ENCODE measurements around the gene ADAMTSL4. TPM values are rescaled to one million over a fixed set of nuclear protein-coding genes. Genes with fewer than 3 reads are reported as not detected.

The ADAMTSL4 gene
- total and polyA plus RNA-seq, 4 donors: 8.8 to 98.0 (median 72.4) TPM

GRCh38 chr1:150560011-150560438 lies 10.8 kb downstream of the ADAMTSL4 start:
- H3K27ac ChIP-seq (ENCODE audit: low read depth in 1 of 2, low read length in 2 of 2): peak overlapping the region; percentile 16 to 88
- intact Hi-C loops (cut with DNase I): loop anchor here (2.0 to 10.0 kb wide), 3 partner anchors 61 to 415 kb away; partner anchors contain the start of genes CERS2 (in 1 of the 2) and ENSA (in 1 of the 2)
- ATAC-seq (ENCODE audit: low FRiP score) (peak; percentile 57), DNase-seq (peak; percentile 84 to 91)
- H3K9me3 ChIP-seq (ENCODE audit: control insufficient read depth, low read length): no peaks in the 10 kb centered on the region
- no peaks in the 10 kb centered on the region for H3K27me3 ChIP-seq (ENCODE audit: control insufficient read depth in 1 of 2, insufficient read depth in 2 of 2, low read length in 1 of 2)
- H3K36me3 ChIP-seq (ENCODE audit: control insufficient read depth in 1 of 2, insufficient read depth in 2 of 2, low read length in 1 of 2): no peaks in the 10 kb centered on the region
- H3K4me1 ChIP-seq (ENCODE audit: control insufficient read depth in 1 of 2, insufficient read depth in 2 of 2, low read length in 2 of 2): peaks cover 0 to 12% of the 10 kb centered on the region in 2 donors
- 17 to 18% methylated on average over 9 of the region's 9 CpGs for WGBS, 2 donors
- H3K4me3 ChIP-seq (ENCODE audit: low read length in 2 of 2): no peak overlapping the region

GRCh38 chr1:150560576-150561253 lies 11.5 kb downstream of the ADAMTSL4 start:
- ATAC-seq (ENCODE audit: low FRiP score): peak; percentile 82
- 9 to 10% methylated on average over 17 of the region's 17 CpGs for WGBS, 2 donors
- H3K27me3 ChIP-seq (ENCODE audit: control insufficient read depth in 1 of 2, insufficient read depth in 2 of 2, low read length in 1 of 2): no peaks in the 10 kb centered on the region
- H3K4me3 ChIP-seq (ENCODE audit: low read length in 2 of 2): peak overlapping the region; percentile 15 to 35
- peaks cover 0 to 12% of the 10 kb centered on the region in 2 donors for H3K4me1 ChIP-seq (ENCODE audit: control insufficient read depth in 1 of 2, insufficient read depth in 2 of 2, low read length in 2 of 2)
- no peaks in the 10 kb centered on the region for H3K36me3 ChIP-seq (ENCODE audit: control insufficient read depth in 1 of 2, insufficient read depth in 2 of 2, low read length in 1 of 2)
- intact Hi-C loops (cut with DNase I): loop anchor here (1.0 to 10.0 kb wide), 4 partner anchors 18 to 414 kb away; partner anchors contain the start of genes CERS2 (in 1 of the 2) and ENSA (in 1 of the 2)
- peak; percentile 94 to 95 for DNase-seq
- H3K9me3 ChIP-seq (ENCODE audit: control insufficient read depth, low read length): no peaks in the 10 kb centered on the region
- peak overlapping the region; percentile 48 to 88 for H3K27ac ChIP-seq (ENCODE audit: low read depth in 1 of 2, low read length in 2 of 2)

GRCh38 chr1:150561254-150561973 lies 12.2 kb downstream of the ADAMTSL4 start:
- Histone ChIP-seq H3K27ac (ENCODE audit: low read depth in 1 of 2, low read length in 2 of 2) (peak overlapping the region; percentile 89 to 93), H3K36me3 (ENCODE audit: control insufficient read depth in 1 of 2, insufficient read depth in 2 of 2, low read length in 1 of 2) (no peaks in the 10 kb centered on the region), H3K4me1 (ENCODE audit: control insufficient read depth in 1 of 2, insufficient read depth in 2 of 2, low read length in 2 of 2) (peaks cover 0 to 12% of the 10 kb centered on the region in 2 donors), H3K4me3 (ENCODE audit: low read length in 2 of 2) (peak overlapping the region; percentile 15 to 35), H3K9me3 (ENCODE audit: control insufficient read depth, low read length) (no peaks in the 10 kb centered on the region), H3K27me3 (ENCODE audit: control insufficient read depth in 1 of 2, insufficient read depth in 2 of 2, low read length in 1 of 2) (no peaks in the 10 kb centered on the region)
- 0 to 1% methylated on average over 30 to 32 of the region's 32 CpGs for WGBS, 2 donors
- DNase-seq: peak; percentile 96
- intact Hi-C loops (cut with DNase I): loop anchor here (1.0 to 10.0 kb wide), 4 partner anchors 17 to 413 kb away; partner anchors contain the start of genes CERS2 (in 1 of the 2) and ENSA (in 1 of the 2)
- ATAC-seq (ENCODE audit: low FRiP score): peak; percentile 91

GRCh38 chr1:150561974-150562445 lies 12.8 kb downstream of the ADAMTSL4 start:
- no peaks in the 10 kb centered on the region for H3K27me3 ChIP-seq (ENCODE audit: control insufficient read depth in 1 of 2, insufficient read depth in 2 of 2, low read length in 1 of 2)
- peak overlapping the region; percentile 93 to 95 for H3K27ac ChIP-seq (ENCODE audit: low read depth in 1 of 2, low read length in 2 of 2)
- no peaks in the 10 kb centered on the region for H3K36me3 ChIP-seq (ENCODE audit: control insufficient read depth in 1 of 2, insufficient read depth in 2 of 2, low read length in 1 of 2)
- H3K9me3 ChIP-seq (ENCODE audit: control insufficient read depth, low read length): no peaks in the 10 kb centered on the region
- ATAC-seq (ENCODE audit: low FRiP score) (peak; percentile 91), DNase-seq (peak; percentile 97)
- 0 to 1% methylated on average over 16 to 18 of the region's 18 CpGs for WGBS, 2 donors
- intact Hi-C loops (cut with DNase I): loop anchor here (1.0 to 10.0 kb wide), 4 partner anchors 16 to 413 kb away; partner anchors contain the start of genes CERS2 (in 1 of the 2) and ENSA (in 1 of the 2)
- H3K4me1 ChIP-seq (ENCODE audit: control insufficient read depth in 1 of 2, insufficient read depth in 2 of 2, low read length in 2 of 2): peaks cover 0 to 12% of the 10 kb centered on the region in 2 donors
- H3K4me3 ChIP-seq (ENCODE audit: low read length in 2 of 2): peak overlapping the region in 1 of 2 donors; percentile 15

GRCh38 chr1:150562446-150563339 lies 13.5 kb downstream of the ADAMTSL4 start:
- no peaks in the 10 kb centered on the region for H3K9me3 ChIP-seq (ENCODE audit: control insufficient read depth, low read length)
- H3K27ac ChIP-seq (ENCODE audit: low read depth in 1 of 2, low read length in 2 of 2): peak overlapping the region; percentile 93 to 95
- no peaks in the 10 kb centered on the region for H3K27me3 ChIP-seq (ENCODE audit: control insufficient read depth in 1 of 2, insufficient read depth in 2 of 2, low read length in 1 of 2)
- no peak overlapping the region for H3K4me3 ChIP-seq (ENCODE audit: low read length in 2 of 2)
- ATAC-seq (ENCODE audit: low FRiP score) (no peak), DNase-seq (peak; percentile 58 to 74)
- no peaks in the 10 kb centered on the region for H3K36me3 ChIP-seq (ENCODE audit: control insufficient read depth in 1 of 2, insufficient read depth in 2 of 2, low read length in 1 of 2)
- 6 to 13% methylated on average over 4 of the region's 4 CpGs for WGBS, 2 donors
- peaks cover 0 to 12% of the 10 kb centered on the region in 2 donors for H3K4me1 ChIP-seq (ENCODE audit: control insufficient read depth in 1 of 2, insufficient read depth in 2 of 2, low read length in 2 of 2)
- intact Hi-C loops (cut with DNase I): loop anchor here in 1 of 2 donors (10.0 kb wide), 1 partner anchor 412 kb away; the partner anchor contains the start of gene CERS2

- WGBS, 2 donors: 7 to 11% methylated on average over 4 of the region's 4 CpGs
- H3K4me3 ChIP-seq (ENCODE audit: low read length in 2 of 2): no peak overlapping the region
- ATAC-seq (ENCODE audit: low FRiP score) (no peak), DNase-seq (peak; percentile 70 to 83)
- H3K9me3 ChIP-seq (ENCODE audit: control insufficient read depth, low read length): no peaks in the 10 kb centered on the region
- intact Hi-C loops (cut with DNase I): loop anchor here in 1 of 2 donors (10.0 kb wide), 1 partner anchor 411 kb away; the partner anchor contains the start of gene CERS2
- peaks cover 0 to 12% of the 10 kb centered on the region in 2 donors for H3K4me1 ChIP-seq (ENCODE audit: control insufficient read depth in 1 of 2, insufficient read depth in 2 of 2, low read length in 2 of 2)
- no peaks in the 10 kb centered on the region for H3K27me3 ChIP-seq (ENCODE audit: control insufficient read depth in 1 of 2, insufficient read depth in 2 of 2, low read length in 1 of 2)
- H3K36me3 ChIP-seq (ENCODE audit: control insufficient read depth in 1 of 2, insufficient read depth in 2 of 2, low read length in 1 of 2): no peaks in the 10 kb centered on the region
- peak overlapping the region; percentile 93 to 95 for H3K27ac ChIP-seq (ENCODE audit: low read depth in 1 of 2, low read length in 2 of 2)
These were observed 14.3 kb downstream of the ADAMTSL4 start for GRCh38 chr1:150563340-150564038.

GRCh38 chr1:150564051-150564991 lies 15.1 kb downstream of the ADAMTSL4 start:
- WGBS, 2 donors: 43 to 50% methylated on average over 5 of the region's 5 CpGs
- intact Hi-C loops (cut with DNase I): loop anchor here in 1 of 2 donors (10.0 kb wide), 1 partner anchor 410 kb away; the partner anchor contains the start of gene CERS2
- Histone ChIP-seq H3K27ac (ENCODE audit: low read depth in 1 of 2, low read length in 2 of 2) (peak overlapping the region; percentile 93 to 95), H3K4me1 (ENCODE audit: control insufficient read depth in 1 of 2, insufficient read depth in 2 of 2, low read length in 2 of 2) (peaks cover 0 to 15% of the 10 kb centered on the region in 2 donors), H3K36me3 (ENCODE audit: control insufficient read depth in 1 of 2, insufficient read depth in 2 of 2, low read length in 1 of 2) (no peaks in the 10 kb centered on the region), H3K4me3 (ENCODE audit: low read length in 2 of 2) (no peak overlapping the region), H3K9me3 (ENCODE audit: control insufficient read depth, low read length) (no peaks in the 10 kb centered on the region), H3K27me3 (ENCODE audit: control insufficient read depth in 1 of 2, insufficient read depth in 2 of 2, low read length in 1 of 2) (no peaks in the 10 kb centered on the region)
- no peak for ATAC-seq (ENCODE audit: low FRiP score)
- DNase-seq: peak in 1 of 2 donors; percentile 79

Data from aorta (tissue), 5 donors.